GM19463 (cell line): ENCODE measurements around the gene ZBTB39.
"Not testable (repeated sequence)": the region's sequence is repeated elsewhere in the genome, so short reads cannot be mapped to it uniquely, and the experiment has no call there.

Experiments
- ATAC-seq: cut with Tn5 transposase; IDR thresholded peaks from one replicate; pipeline ENCODE4 v1.9.1; 2021; ENCODE audit warnings: mild to moderate bottlenecking, moderate library complexity; ENCODE audit not compliant: unreplicated experiment

ZBTB39 gene

DNA sequence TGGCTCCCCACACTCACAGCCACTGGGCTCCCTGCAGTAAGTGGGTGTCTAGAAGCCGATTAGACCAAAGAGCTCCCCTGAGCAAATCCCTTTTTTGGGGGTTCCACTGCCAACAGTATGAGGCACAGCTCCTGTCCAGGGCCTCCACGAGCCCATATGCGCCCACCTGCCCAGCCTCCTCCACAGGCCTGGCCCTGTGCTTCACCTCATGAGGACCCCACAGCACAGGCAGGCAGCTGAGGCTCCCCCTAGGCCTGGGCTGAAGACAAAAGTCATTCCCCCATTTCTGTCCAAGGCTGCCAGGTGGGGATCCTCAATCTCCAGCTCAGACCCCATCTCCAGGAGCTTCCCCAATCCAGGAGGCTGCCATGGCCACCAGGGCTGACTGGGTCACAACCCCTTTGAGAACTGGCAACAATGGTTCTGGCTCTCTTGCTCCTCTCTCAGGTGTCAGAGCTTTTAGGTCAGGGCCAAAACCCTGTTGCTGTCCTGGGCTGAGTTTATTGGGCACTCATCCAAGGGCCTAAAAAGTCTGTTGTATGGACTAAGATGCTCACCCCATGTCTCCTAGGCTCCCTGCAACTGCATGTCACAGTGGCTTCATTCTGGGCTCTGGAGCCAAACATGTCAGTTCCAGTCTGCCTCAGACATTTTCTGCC lies 23.6 kb downstream of the ZBTB39 start:
- ATAC-seq: not testable (repeated sequence)

DNA sequence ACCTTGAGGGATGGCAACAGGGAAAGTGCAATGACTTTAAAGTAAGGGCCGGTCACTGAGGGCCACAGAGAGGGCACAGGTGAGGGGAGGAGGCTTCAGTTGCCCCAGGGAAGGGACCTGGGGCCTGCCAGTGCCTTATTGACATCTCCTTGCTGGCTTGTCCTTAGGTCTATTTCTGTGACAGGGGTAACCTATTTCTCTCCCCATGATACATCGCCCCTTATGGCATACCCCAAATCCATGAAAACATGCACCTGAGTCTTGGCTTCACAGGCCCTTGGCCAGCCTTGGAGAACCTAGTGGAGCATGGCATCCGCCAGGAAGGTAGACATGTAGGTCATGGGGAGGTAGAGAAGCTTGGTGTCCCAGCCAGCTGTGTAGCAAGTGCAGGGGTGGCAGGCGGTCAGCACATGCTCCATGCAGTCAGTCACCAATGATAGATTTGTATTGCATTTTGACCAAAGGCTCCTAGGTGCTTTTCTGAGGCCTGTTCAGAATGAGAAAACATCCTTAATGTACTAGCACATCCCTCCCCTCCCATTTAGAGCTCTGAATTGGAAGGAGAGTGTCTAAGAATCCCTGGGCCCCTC lies 25.3 kb downstream of the ZBTB39 start:
- no peak for ATAC-seq

DNA sequence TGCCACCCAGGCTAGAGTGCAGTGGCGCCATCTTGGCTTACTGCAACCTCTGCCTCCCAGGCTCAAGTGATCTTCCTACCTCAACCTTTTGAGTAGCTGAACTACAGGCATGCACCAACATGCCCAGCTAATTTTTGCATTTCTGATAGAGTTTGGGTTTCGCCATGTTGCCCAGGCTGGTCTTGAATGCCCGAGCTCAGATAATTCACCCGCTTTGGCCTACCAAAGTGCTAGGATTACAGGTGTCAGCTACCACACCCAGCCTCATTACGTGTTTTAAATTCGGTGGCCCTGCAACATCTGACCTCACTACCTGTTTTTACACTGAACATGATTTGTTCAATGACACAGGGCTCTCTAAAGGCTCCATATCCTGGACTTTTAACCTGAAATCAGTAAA lies 26.1 kb downstream of the ZBTB39 start:
- ATAC-seq: no peak

DNA sequence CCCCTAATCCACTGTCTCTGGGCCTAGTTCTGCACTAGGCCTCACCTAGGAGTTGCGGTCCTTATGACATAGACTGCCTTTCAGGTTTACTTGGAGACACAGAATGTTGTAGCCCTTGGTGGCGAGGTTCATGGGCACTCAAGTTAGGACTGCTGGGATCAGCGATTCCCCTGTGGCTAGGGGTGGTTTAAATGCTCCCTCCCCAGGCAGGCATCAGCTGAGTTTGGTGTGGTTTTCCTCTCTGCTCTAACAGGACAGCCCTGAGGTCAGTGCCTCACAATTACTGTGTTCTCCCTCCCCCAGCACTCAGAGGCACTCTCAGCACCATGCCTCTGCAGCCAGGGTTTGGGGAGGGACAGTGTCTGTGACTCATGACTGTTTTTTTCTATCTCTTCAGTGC lies 26.7 kb downstream of the ZBTB39 start:
- ATAC-seq: no peak

DNA sequence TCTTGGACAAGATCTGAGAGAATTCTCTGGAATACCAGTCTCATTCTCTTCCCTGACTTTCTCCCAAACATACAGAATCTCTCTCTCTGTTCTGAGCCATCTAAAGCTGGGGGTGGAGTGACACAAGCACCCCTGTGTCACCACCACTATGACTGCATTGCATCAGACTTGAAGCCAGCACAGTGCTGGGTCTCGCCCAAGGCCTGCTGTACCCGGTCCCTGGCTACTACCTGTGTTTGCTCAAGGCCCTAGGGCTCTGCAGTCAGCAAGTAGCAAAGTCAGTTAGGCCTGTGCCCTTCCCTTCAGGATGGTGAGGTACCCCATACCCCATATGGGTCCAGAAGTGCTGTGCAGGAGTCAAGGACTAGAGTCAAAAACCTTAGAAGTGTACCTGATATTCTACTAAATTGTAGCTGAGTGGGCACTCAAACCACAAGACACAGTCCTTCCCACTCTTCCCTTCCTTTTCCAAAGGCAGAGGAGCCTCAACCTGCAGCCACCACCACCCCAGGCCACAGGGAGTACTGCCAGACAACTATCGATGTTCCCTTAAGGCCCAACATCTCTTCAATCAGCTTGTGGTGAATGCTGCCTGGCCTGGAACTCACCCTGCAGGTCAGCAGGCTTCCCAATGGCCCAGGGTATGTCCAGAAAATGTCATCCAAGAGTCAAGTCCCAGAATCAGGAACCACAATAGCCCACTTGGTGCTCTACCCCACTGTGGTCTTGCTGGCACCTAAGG lies 27.8 kb downstream of the ZBTB39 start:
- ATAC-seq: no peak

DNA sequence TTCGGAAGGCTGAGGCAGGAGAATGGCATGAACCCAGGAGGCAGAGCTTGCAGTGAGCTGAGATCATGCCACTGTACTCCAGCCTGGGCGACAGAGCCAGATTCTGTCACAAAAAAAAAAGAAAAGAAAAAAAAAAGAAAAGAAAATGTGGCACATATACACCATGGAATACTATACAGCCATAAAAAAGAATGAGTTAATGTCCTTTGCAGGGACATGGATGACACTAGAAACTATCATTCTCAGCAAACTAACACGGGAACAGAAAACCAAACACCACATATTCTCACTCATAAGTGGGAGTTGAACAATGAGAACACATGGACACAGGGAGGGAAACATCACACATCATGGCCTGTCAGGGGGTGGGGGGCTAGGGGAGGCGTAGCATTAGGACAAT lies 29.0 kb downstream of the ZBTB39 start:
- not testable (repeated sequence) for ATAC-seq

DNA sequence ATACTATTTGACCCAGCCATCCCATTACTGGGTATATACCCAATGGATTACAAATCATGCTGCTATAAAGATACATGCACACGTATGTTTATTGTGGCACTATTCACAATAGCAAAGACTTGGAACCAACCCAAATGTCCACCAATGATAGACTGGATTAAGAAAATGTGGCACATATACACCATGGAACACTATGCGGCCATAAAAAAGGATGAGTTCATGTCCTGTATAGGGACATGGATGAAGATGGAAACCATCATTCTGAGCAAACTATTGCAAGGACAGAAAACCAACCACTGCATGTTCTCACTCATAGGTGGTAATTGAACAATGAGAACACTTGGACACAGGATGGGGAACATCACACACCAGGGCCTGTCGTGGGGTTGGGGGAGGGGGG lies 32.1 kb downstream of the ZBTB39 start:
- ATAC-seq: not testable (repeated sequence)

DNA sequence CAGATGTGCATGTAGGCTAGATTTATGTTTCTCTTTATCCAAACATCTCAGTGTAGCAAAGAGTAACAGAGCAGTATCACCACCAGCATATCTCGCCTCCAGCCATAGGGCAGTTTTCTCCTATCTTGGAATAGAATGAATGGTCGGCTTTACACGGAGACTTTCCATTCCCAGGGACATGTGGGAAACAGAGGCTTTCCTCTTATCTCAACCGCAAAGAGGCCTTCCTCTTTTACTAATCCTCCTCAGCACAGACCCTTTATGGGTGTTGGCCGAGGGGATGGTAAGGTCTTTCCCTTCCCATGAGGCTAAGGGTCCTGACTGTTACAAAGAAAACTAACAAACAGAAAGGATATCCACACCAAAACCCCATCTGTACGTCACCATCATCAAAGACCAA lies 37.4 kb downstream of the ZBTB39 start:
- not testable (repeated sequence) for ATAC-seq

DNA sequence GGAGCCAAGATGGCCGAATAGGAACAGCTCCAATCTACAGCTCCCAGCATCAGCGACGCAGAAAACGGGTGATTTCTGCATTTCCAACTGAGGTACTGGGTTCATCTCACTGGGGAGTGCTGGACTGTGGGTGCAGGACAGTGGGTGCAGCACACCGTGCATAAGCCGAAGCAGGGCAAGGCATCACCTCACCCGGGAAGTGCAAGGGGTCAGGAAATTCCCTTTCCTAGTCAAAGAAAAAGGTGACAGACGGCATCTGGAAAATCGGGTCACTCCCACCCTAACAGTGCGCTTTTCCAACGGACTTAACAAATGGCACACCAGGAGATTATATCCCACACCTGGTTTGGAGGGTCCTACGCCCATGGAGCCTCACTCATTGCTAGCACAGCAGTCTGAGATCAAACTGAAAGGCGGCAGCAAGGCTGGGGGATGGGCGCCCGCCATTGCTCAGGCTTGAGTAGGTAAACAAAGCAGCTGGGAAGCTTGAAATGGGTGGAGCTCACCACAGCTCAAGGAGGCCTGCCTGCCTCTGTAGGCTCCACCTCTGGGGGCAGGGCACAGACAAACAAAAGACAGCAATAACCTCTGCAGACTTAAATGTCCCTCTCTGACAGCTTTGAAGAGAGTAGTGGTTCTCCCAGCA lies 40.2 kb downstream of the ZBTB39 start:
- ATAC-seq: not testable (repeated sequence)

DNA sequence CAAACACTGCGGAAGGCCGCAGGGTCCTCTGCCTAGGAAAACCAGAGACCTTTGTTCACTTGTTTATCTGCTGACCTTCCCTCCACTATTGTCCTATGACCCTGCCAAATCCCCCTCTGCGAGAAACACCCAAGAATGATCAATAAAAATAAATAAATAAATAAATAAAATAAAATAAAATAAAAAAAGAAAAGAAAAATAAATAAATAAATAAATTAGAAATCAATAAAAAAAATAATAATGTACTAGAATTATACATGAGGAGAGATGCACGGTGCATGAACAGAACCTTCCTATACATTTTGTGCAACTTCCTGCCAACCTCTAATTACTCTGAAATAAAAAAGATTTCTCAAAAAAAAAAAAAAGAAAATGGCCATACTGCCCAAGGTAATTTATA lies 41.2 kb downstream of the ZBTB39 start:
- not testable (repeated sequence) for ATAC-seq

DNA sequence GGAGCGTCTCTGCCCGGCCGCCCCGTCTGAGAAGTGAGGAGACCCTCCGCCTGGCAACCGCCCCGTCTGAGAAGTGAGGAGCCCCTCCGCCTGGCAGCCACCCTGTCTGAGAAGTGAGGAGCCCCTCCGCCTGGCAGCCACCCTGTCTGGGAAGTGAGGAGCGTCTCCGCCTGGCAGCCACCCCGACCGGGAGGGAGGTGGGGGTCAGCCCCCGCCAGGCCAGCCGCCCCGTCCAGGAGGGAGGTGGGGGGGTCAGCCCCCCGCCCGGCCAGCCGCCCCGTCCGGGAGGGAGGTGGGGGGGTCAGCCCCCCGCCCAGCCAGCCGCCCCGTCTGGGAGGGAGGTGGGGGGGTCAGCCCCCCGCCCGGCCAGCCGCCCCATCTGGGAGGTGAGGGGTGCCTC lies 42.8 kb downstream of the ZBTB39 start:
- not testable (repeated sequence) for ATAC-seq

DNA sequence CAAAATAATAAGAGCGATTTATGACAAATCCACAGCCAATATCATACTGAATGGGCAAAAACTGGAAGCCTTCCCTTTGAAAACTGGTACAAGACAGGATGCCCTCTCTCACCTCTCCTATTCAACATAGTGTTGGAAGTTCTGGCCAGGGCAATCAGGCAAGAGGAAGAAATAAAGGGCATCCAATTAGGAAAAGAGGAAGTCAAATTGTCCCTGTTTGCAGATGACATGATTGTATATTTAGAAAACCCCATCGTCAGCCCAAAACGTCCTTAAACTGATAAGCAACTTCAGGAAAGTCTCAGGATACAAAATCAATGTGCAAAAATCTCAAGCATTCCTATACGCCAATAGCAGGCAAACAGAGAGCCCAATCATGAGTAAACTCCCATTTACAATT lies 44.1 kb downstream of the ZBTB39 start:
- ATAC-seq: not testable (repeated sequence)

DNA sequence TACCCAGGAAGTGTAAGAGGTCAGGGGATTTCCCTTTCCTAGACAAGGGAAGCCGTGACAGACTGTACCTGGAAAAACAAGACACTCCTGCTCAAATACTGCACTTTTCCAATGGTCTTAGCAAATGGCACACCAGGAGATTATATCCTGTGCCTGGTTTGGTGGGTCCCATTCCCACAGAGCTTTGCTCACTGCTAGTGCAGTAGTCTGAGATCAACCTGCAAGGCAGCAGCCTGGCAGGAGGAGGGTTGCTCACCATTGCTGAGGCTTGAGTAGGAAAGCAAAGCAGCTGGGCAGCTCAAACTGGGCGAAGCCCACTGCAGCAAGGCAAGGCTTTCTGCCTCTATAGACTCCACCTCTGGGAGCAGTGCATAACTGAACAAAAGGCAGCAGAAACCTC lies 47.9 kb downstream of the ZBTB39 start:
- ATAC-seq: no peak

DNA sequence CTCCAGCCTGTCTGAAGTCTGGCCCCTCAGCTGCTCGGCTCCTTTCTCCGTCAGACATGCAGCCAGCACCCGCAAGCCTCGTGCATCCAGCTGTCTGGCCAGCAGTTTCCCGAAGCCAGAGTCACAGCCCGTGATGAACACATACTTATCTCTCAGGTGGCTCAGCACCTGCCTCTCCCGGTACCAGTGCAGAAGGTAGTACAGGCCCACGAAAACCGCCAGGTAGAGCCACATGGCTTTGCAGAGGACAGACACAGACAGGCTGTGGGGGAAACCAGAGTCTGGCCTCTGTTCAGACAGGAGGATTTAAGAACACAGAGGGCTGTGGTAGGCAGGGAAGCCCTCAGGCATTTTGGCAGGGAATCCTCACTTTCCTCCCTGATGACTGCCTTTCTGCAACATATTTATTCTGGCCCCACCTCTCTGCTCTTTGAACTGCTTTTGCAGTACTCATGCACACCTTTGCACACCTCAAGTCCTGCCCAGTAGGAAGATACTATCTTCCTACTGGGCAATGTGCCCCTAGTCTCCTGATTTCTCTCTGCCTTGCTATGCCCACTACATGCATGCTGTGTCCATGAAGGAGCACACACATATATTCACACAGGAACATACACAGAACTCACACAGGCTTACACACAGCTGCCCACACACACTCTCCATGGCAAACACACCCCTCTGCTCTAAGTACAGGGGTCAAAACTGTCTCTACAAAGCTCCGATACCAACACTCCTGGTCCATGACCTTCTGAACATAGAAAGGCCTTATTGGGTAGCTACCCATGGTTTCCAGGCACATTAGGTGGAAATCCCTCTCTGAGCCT lies 48.9 kb downstream of the ZBTB39 start, which contains the start of gene RDH16:
TSS of gene RDH16 (minus strand) at position 380 of the 824 bp plus-strand sequence. CDS start at position 234, 146 bp downstream.
- ATAC-seq: no peak

DNA sequence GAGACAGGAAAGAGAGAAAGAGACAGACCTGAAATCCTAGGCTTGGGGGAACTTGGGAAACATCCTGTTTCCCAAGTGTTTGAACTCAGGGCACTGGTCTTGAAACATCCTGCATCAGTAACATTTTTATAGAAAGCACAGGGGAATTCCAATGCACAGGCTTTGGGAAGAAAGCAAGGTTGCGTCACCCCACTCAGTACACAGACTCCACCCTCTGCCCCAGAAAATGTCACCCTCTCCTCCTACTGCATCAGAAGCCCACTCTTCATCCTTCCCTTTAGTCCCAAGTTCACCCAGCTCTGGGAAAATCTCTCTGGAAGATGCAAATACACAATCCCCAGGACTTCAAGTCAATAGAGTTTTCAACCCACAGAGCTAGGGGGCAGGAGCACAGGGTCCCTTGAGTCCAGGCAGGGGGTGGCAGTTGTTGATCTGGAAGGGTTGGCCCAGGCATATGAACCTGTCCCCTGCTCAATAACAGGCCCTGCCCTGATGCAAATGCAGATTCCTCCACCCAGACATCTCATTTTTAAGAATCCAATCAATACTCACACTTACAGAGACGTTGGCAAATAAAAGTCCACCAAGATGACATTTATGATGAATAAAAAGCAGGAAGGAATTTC lies 50.6 kb downstream of the ZBTB39 start:
- ATAC-seq: no peak

DNA sequence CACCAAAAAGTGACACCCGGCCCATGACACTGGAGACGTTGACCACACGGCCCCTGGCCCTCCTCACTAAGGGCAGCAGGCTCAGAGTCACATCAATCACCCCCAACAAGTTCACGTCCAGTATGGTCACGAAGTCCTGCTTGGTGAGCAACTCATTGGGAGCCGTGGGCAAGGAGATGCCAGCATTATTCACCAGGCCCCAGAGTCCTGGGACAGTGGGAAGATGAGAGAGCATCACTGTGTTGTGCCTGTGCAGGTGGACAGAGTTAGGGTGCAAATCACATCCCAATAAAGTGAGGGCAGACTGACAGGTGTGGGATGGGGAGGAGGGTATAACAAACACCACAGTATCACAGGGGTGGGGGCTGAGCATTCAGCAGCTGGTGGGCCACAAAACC lies 51.4 kb downstream of the ZBTB39 start:
- ATAC-seq: no peak

DNA sequence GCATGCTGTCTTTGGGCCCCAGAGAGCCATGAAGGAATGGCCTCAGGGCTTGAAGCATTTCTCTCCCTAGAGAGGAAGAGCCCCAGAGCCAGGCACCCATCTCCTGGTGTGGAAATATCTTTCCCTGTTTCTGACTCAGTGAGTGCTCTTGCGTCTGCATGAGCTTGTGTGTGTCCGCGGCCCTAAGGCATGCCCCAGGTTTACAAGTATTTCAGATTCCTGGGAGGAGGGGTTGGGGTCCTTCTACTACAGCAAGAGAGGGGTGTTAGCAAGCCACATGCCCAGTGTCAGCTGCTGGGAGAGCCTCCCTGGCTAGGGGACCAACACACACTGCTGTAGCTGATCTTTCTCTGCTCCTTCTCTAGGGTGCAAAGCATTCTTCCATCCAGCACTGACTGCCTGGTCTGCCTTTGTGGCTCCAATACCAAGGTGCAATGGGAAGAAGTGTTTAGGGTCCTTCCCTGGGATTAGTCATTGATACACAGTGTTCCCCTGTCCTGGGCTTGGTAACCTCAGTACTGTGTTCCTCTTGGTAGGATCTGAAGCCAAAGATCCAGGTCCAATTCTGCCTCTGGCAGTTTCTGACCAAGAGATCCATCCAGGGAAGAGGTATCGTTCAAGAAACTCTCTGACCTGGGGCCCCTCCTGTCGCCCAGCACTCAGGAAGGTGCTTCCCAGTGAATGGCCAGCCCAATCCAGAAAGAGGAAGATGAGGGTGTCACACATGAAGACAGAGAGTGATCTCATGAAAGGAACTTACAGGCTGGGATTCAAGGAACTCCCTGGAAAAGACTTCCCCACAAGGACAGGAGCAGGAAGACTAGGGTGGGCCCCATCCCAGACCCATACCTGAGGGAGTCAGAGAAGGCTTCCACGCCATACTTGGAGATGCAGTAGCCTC lies 52.0 kb downstream of the ZBTB39 start:
- no peak for ATAC-seq

DNA sequence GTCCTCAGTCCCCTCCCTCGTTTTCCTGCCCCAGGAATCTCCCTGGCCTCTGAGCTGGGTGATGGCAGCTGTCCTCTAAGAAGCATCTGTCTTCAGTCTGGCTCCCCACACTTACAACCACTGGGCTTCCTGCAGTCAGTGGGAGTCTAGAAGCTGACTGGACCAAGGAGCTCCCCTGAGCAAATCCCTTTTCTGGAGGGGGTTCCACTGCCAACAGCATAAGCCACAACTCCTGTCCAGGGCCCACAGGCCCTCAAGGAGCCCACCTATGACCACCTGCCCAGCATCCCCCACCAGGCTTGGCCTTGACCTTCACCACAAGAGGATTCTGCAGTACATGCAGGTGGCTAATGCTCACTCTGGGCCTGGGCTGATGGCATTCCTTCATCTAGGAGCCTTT lies 53.0 kb downstream of the ZBTB39 start:
- ATAC-seq: no peak
